ENCODE measurements around the gene RNF31. TPM values are rescaled to one million over a fixed set of nuclear protein-coding genes. Genes with fewer than 3 reads are reported as not detected.

Gene RNF31
- total and polyA plus RNA-seq, 7 donors = 43.3 to 81.5 (median 55.7) TPM

GRCh38 chr14:24147761-24148428, 597 bp downstream of the RNF31 start:
- peak overlapping the region; percentile 86 for H3K27ac ChIP-seq
- H3K36me3 ChIP-seq (ENCODE audit: insufficient read depth in 1 of 2, low read depth in 1 of 2) = peaks cover 0 to 61% of the 10 kb centered on the region in 2 donors
- H3K4me1 ChIP-seq = peaks cover 32% of the 10 kb centered on the region
- no peak for ATAC-seq
- no peaks in the 10 kb centered on the region for H3K27me3 ChIP-seq (ENCODE audit: insufficient read depth in 3 of 3, low read length in 2 of 3)
- no peaks in the 10 kb centered on the region for H3K9me3 ChIP-seq
- TF ChIP-seq CTCF (IDR thresholded peaks at IDR 0.05) = no peak
- WGBS, 3 donors = 3 to 6% (median 4%) methylated on average over 21 to 29 of the region's 29 CpGs
- peak overlapping the region; percentile 97 for H3K4me3 ChIP-seq
- intact Hi-C loops (cut with DNase I) = loop anchor here (5.0 kb wide), 1 partner anchor 36 kb away; the partner anchor contains the start of genes DCAF11 (in 2 of the 2) and NRL (in 2 of the 2)
- DNase-seq = no peak

GRCh38 chr14:24149302-24149969, 2.1 kb downstream of the RNF31 start:
- H3K9me3 ChIP-seq = no peaks in the 10 kb centered on the region
- no peak overlapping the region for H3K27ac ChIP-seq
- peaks cover 0 to 64% of the 10 kb centered on the region in 2 donors for H3K36me3 ChIP-seq (ENCODE audit: insufficient read depth in 1 of 2, low read depth in 1 of 2)
- DNase-seq (no peak), ATAC-seq (no peak)
- H3K27me3 ChIP-seq (ENCODE audit: insufficient read depth in 3 of 3, low read length in 2 of 3) = no peaks in the 10 kb centered on the region
- intact Hi-C loops (cut with DNase I) = loop anchor here (5.0 kb wide), 1 partner anchor 37 kb away; the partner anchor contains the start of genes DCAF11 (in 2 of the 2) and NRL (in 2 of the 2)
- WGBS, 3 donors = 89 to 95% (median 90%) methylated on average over 3 of the region's 3 CpGs
- no peak overlapping the region for H3K4me3 ChIP-seq
- H3K4me1 ChIP-seq = peaks cover 18% of the 10 kb centered on the region
- no peak for TF ChIP-seq CTCF (IDR thresholded peaks at IDR 0.05)

GRCh38 chr14:24150061-24150460, 2.8 kb downstream of the RNF31 start:
- peaks cover 0 to 65% of the 10 kb centered on the region in 2 donors for H3K36me3 ChIP-seq (ENCODE audit: insufficient read depth in 1 of 2, low read depth in 1 of 2)
- no peaks in the 10 kb centered on the region for H3K9me3 ChIP-seq
- H3K27me3 ChIP-seq (ENCODE audit: insufficient read depth in 3 of 3, low read length in 2 of 3) = no peaks in the 10 kb centered on the region
- H3K4me3 ChIP-seq = no peak overlapping the region
- H3K4me1 ChIP-seq = peaks cover 18% of the 10 kb centered on the region
- H3K27ac ChIP-seq = no peak overlapping the region
- intact Hi-C loops (cut with DNase I) = no loop called here
- DNase-seq (no peak), ATAC-seq (no peak)
- 85 to 92% (median 91%) methylated on average over 9 of the region's 9 CpGs for WGBS, 3 donors
- TF ChIP-seq CTCF (IDR thresholded peaks at IDR 0.05) = no peak

- DNase-seq = no peak
- intact Hi-C loops (cut with DNase I) = no loop called here
- 90 to 93% (median 91%) methylated on average over 9 of the region's 9 CpGs for WGBS, 3 donors
- H3K4me3 ChIP-seq = no peak overlapping the region
- TF ChIP-seq CTCF (IDR thresholded peaks at IDR 0.05) = no peak
- H3K27ac ChIP-seq = no peak overlapping the region
- peaks cover 13% of the 10 kb centered on the region for H3K4me1 ChIP-seq
- ATAC-seq = no peak
- H3K36me3 ChIP-seq (ENCODE audit: insufficient read depth in 1 of 2, low read depth in 1 of 2) = peaks cover 2 to 71% of the 10 kb centered on the region in 2 donors
- H3K27me3 ChIP-seq (ENCODE audit: insufficient read depth in 3 of 3, low read length in 2 of 3) = no peaks in the 10 kb centered on the region
- no peaks in the 10 kb centered on the region for H3K9me3 ChIP-seq
Observed at GRCh38 chr14:24150567-24150966, 3.3 kb downstream of the RNF31 start.
